Mesodermal cell (in vitro differentiated cells): ENCODE measurements around the gene DNAJB6.
"Not testable (repeated sequence)": the region's sequence is repeated elsewhere in the genome, so short reads cannot be mapped to it uniquely, and the experiment has no call there.

Experiments
- H3K27ac ChIP-seq: 2 replicates; pipeline ENCODE4 v1.7.0; 2013; ENCODE audit warnings: mild to moderate bottlenecking, low read depth, low read length, moderate library complexity; ENCODE audit not compliant: severe bottlenecking
- H3K36me3 ChIP-seq: 2 replicates; pipeline ENCODE4 v1.7.1; 2013; ENCODE audit warnings: mild to moderate bottlenecking, low read length, moderate library complexity; ENCODE audit not compliant: control insufficient read depth, insufficient read depth
- H3K4me1 ChIP-seq: one replicate; pipeline ENCODE4 v1.7.1; 2013; ENCODE audit warnings: mild to moderate bottlenecking, low read length; ENCODE audit not compliant: insufficient read depth, control insufficient read depth, poor library complexity, severe bottlenecking
- H3K4me3 ChIP-seq: 2 replicates; pipeline ENCODE4 v1.7.0; 2013; ENCODE audit warnings: low read length, control low read depth, mild to moderate bottlenecking; ENCODE audit not compliant: insufficient read depth, poor library complexity, severe bottlenecking; ENCODE audit errors: extremely low read depth
- H3K9me3 ChIP-seq: 2 replicates; pipeline ENCODE4 v1.7.1; 2013; ENCODE audit warnings: mild to moderate bottlenecking, low read length, moderate library complexity; ENCODE audit not compliant: control insufficient read depth
- WGBS, 2 experiments: methylation state at CpG; one replicate each; pipeline ENCODE4 v1.1.5; 2013; ENCODE audit warnings: missing lambda C conversion rate in 2 of 2; ENCODE audit not compliant: insufficient coverage in 2 of 2; 5-methylcytosine and 5-hydroxymethylcytosine counted together

Gene DNAJB6

GRCh38 chr7:157445246-157445955 lies 108.6 kb downstream of the DNAJB6 start:
- no peaks in the 10 kb centered on the region for H3K36me3 ChIP-seq
- WGBS, 2 experiments = 63 to 85% methylated on average over 7 to 11 of the region's 16 CpGs
- H3K4me1 ChIP-seq = no peaks in the 10 kb centered on the region
- H3K27ac ChIP-seq = no peak overlapping the region
- H3K9me3 ChIP-seq = peaks cover 14% of the 10 kb centered on the region
- H3K4me3 ChIP-seq = no peak overlapping the region

GRCh38 chr7:157445956-157446295 lies 109.1 kb downstream of the DNAJB6 start:
- H3K27ac ChIP-seq = no peak overlapping the region
- peaks cover 14% of the 10 kb centered on the region for H3K9me3 ChIP-seq
- no peaks in the 10 kb centered on the region for H3K36me3 ChIP-seq
- H3K4me1 ChIP-seq = no peaks in the 10 kb centered on the region
- no peak overlapping the region for H3K4me3 ChIP-seq
- 77 to 84% methylated on average over 2 to 5 of the region's 11 CpGs for WGBS, 2 experiments

GRCh38 chr7:157446322-157446721 lies 109.5 kb downstream of the DNAJB6 start:
- Histone ChIP-seq H3K4me1 (no peaks in the 10 kb centered on the region), H3K36me3 (no peaks in the 10 kb centered on the region), H3K27ac (no peak overlapping the region), H3K4me3 (no peak overlapping the region), H3K9me3 (peaks cover 14% of the 10 kb centered on the region)
- 49 to 69% methylated on average over 2 of the region's 6 CpGs for WGBS, 2 experiments

- not testable (repeated sequence) for H3K4me1 ChIP-seq, H3K4me3 ChIP-seq, H3K27ac ChIP-seq, H3K36me3 ChIP-seq
- WGBS, 2 experiments = 77 to 78% methylated on average over 8 to 11 of the region's 12 CpGs
- peaks cover 19% of the 10 kb centered on the region for H3K9me3 ChIP-seq
Measured at GRCh38 chr7:157454003-157454402, 117.2 kb downstream of the DNAJB6 start.

- H3K4me1 ChIP-seq = no peaks in the 10 kb centered on the region
- peaks cover 32% of the 10 kb centered on the region for H3K9me3 ChIP-seq
- no peaks in the 10 kb centered on the region for H3K36me3 ChIP-seq
- H3K27ac ChIP-seq = no peak overlapping the region
- H3K4me3 ChIP-seq = no peak overlapping the region
- WGBS, 2 experiments = 70 to 73% methylated on average over 22 to 25 of the region's 27 CpGs
Measured at GRCh38 chr7:157457355-157458253, 120.8 kb downstream of the DNAJB6 start.

GRCh38 chr7:157458254-157458633 lies 121.4 kb downstream of the DNAJB6 start:
- H3K27ac ChIP-seq = no peak overlapping the region
- no peaks in the 10 kb centered on the region for H3K36me3 ChIP-seq
- 62 to 77% methylated on average over 5 to 9 of the region's 9 CpGs for WGBS, 2 experiments

GRCh38 chr7:157459966-157460365 lies 123.2 kb downstream of the DNAJB6 start:
- Histone ChIP-seq H3K36me3 (no peaks in the 10 kb centered on the region), H3K9me3 (peaks cover 38% of the 10 kb centered on the region), H3K4me1 (no peaks in the 10 kb centered on the region), H3K27ac (no peak overlapping the region), H3K4me3 (no peak overlapping the region)
- WGBS, 2 experiments = 67 to 75% methylated on average over 4 to 7 of the region's 11 CpGs

More at GRCh38 chr7:157458254-157458633, 121.4 kb downstream of the DNAJB6 start:
- Histone ChIP-seq H3K9me3 (peaks cover 33% of the 10 kb centered on the region), H3K4me1 (no peaks in the 10 kb centered on the region), H3K4me3 (no peak overlapping the region)

- Histone ChIP-seq H3K4me1 (no peaks in the 10 kb centered on the region), H3K27ac (no peak overlapping the region), H3K9me3 (peaks cover 42% of the 10 kb centered on the region), H3K4me3 (no peak overlapping the region), H3K36me3 (no peaks in the 10 kb centered on the region)
- WGBS, 2 experiments = 94 to 95% methylated on average over 8 to 9 of the region's 11 CpGs
Measured at GRCh38 chr7:157460721-157461120, 123.9 kb downstream of the DNAJB6 start.

GRCh38 chr7:157461573-157462418 lies 125.0 kb downstream of the DNAJB6 start:
- no peak overlapping the region for H3K4me3 ChIP-seq
- 56 to 63% methylated on average over 4 to 9 of the region's 12 CpGs for WGBS, 2 experiments
- peaks cover 52% of the 10 kb centered on the region for H3K9me3 ChIP-seq
- H3K4me1 ChIP-seq = no peaks in the 10 kb centered on the region
- H3K36me3 ChIP-seq = no peaks in the 10 kb centered on the region
- no peak overlapping the region for H3K27ac ChIP-seq

GRCh38 chr7:157462419-157462771 lies 125.6 kb downstream of the DNAJB6 start:
- no peaks in the 10 kb centered on the region for H3K4me1 ChIP-seq
- no peak overlapping the region for H3K4me3 ChIP-seq
- no peaks in the 10 kb centered on the region for H3K36me3 ChIP-seq
- peaks cover 58% of the 10 kb centered on the region for H3K9me3 ChIP-seq
- H3K27ac ChIP-seq = no peak overlapping the region
- 83 to 84% methylated on average over 20 of the region's 20 CpGs for WGBS, 2 experiments
